Measurements from ENCODE around the gene RNF225. TPM values are rescaled to one million over a fixed set of nuclear protein-coding genes. Genes with fewer than 3 reads are reported as not detected.

The RNF225 gene
- total and polyA plus RNA-seq, 9 of the 15 experiments (the other 6 are each of a cell fraction or from before 2014, with no cell fraction given), result 0.33 TPM; not detected in 8

GRCh38 chr19:58386576-58387337 lies 8.7 kb upstream of the RNF225 start, which contains the start of gene RPS5 (continued):
- TF ChIP-seq HNRNPLL (IDR thresholded peaks at IDR 0.05; ENCODE audit: low read depth, low read length, poor library complexity, severe bottlenecking), result peak; percentile 70
- no peak for TF ChIP-seq MAFK (IDR thresholded peaks at IDR 0.05; ENCODE audit: low read length)
- TF ChIP-seq NCOA1 (IDR thresholded peaks at IDR 0.05; ENCODE audit: low read depth), result no peak
- no peak for TF ChIP-seq TAF15 (IDR thresholded peaks at IDR 0.05; ENCODE audit: low read depth, low read length)
- TF ChIP-seq NFXL1 (CRISPR knock-in tag; IDR thresholded peaks at IDR 0.05), result no peak
- TF ChIP-seq NONO (IDR thresholded peaks at IDR 0.05; ENCODE audit: low read depth in 2 of 2, low read length in 1 of 2), result peak in 1 of 2 experiments; percentile 59; a peak in 1 of 4 replicates
- TF ChIP-seq ZNF274 (IDR thresholded peaks at IDR 0.05; ENCODE audit: borderline replicate concordance, low read depth, low read length), result no peak
- no peak for TF ChIP-seq SRSF7 (optimal IDR thresholded peaks at IDR 0.05; ENCODE audit: low read depth, low read length)
- TF ChIP-seq, protein P1, sequence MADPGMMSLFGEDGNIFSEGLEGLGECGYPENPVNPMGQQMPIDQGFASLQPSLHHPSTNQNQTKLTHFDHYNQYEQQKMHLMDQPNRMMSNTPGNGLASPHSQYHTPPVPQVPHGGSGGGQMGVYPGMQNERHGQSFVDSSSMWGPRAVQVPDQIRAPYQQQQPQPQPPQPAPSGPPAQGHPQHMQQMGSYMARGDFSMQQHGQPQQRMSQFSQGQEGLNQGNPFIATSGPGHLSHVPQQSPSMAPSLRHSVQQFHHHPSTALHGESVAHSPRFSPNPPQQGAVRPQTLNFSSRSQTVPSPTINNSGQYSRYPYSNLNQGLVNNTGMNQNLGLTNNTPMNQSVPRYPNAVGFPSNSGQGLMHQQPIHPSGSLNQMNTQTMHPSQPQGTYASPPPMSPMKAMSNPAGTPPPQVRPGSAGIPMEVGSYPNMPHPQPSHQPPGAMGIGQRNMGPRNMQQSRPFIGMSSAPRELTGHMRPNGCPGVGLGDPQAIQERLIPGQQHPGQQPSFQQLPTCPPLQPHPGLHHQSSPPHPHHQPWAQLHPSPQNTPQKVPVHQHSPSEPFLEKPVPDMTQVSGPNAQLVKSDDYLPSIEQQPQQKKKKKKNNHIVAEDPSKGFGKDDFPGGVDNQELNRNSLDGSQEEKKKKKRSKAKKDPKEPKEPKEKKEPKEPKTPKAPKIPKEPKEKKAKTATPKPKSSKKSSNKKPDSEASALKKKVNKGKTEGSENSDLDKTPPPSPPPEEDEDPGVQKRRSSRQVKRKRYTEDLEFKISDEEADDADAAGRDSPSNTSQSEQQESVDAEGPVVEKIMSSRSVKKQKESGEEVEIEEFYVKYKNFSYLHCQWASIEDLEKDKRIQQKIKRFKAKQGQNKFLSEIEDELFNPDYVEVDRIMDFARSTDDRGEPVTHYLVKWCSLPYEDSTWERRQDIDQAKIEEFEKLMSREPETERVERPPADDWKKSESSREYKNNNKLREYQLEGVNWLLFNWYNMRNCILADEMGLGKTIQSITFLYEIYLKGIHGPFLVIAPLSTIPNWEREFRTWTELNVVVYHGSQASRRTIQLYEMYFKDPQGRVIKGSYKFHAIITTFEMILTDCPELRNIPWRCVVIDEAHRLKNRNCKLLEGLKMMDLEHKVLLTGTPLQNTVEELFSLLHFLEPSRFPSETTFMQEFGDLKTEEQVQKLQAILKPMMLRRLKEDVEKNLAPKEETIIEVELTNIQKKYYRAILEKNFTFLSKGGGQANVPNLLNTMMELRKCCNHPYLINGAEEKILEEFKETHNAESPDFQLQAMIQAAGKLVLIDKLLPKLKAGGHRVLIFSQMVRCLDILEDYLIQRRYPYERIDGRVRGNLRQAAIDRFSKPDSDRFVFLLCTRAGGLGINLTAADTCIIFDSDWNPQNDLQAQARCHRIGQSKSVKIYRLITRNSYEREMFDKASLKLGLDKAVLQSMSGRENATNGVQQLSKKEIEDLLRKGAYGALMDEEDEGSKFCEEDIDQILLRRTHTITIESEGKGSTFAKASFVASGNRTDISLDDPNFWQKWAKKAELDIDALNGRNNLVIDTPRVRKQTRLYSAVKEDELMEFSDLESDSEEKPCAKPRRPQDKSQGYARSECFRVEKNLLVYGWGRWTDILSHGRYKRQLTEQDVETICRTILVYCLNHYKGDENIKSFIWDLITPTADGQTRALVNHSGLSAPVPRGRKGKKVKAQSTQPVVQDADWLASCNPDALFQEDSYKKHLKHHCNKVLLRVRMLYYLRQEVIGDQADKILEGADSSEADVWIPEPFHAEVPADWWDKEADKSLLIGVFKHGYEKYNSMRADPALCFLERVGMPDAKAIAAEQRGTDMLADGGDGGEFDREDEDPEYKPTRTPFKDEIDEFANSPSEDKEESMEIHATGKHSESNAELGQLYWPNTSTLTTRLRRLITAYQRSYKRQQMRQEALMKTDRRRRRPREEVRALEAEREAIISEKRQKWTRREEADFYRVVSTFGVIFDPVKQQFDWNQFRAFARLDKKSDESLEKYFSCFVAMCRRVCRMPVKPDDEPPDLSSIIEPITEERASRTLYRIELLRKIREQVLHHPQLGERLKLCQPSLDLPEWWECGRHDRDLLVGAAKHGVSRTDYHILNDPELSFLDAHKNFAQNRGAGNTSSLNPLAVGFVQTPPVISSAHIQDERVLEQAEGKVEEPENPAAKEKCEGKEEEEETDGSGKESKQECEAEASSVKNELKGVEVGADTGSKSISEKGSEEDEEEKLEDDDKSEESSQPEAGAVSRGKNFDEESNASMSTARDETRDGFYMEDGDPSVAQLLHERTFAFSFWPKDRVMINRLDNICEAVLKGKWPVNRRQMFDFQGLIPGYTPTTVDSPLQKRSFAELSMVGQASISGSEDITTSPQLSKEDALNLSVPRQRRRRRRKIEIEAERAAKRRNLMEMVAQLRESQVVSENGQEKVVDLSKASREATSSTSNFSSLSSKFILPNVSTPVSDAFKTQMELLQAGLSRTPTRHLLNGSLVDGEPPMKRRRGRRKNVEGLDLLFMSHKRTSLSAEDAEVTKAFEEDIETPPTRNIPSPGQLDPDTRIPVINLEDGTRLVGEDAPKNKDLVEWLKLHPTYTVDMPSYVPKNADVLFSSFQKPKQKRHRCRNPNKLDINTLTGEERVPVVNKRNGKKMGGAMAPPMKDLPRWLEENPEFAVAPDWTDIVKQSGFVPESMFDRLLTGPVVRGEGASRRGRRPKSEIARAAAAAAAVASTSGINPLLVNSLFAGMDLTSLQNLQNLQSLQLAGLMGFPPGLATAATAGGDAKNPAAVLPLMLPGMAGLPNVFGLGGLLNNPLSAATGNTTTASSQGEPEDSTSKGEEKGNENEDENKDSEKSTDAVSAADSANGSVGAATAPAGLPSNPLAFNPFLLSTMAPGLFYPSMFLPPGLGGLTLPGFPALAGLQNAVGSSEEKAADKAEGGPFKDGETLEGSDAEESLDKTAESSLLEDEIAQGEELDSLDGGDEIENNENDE (IDR thresholded peaks at IDR 0.05; ENCODE audit: low read depth, low read length), result peak; percentile 32
- no peak for TF ChIP-seq PATZ1 (CRISPR knock-in tag; IDR thresholded peaks at IDR 0.05; ENCODE audit: borderline replicate concordance)
- TF ChIP-seq ETS2 (tag; IDR thresholded peaks at IDR 0.05; ENCODE audit: borderline replicate concordance, poor library complexity, severe bottlenecking), result no peak
- peak; percentile 72 for TF ChIP-seq SMARCA5 (IDR thresholded peaks at IDR 0.05)
- TF ChIP-seq EWSR1 (IDR thresholded peaks at IDR 0.05; ENCODE audit: borderline replicate concordance, low read depth, partially characterized antibody), result no peak
